NCI-H345 treated with DMSO at 0.1 percent for 48 hours (cell line): ENCODE data around the gene ZBTB34.
"Not testable (repeated sequence)": the region's sequence is repeated elsewhere in the genome, so short reads cannot be mapped to it uniquely, and the experiment has no call there.

Experiments used
- DNase-seq: peaks from one replicate; lab custom pipeline; 2025; ENCODE audit not compliant: unreplicated experiment; lab: John Stamatoyannopoulos, UW

The ZBTB34 gene

GRCh38 chr9:126860077-126860756 lies at the start of gene ZBTB34:
Gene ZBTB34, plus strand, starts transcription at chr9:126860639. Its CDS starts 18,761 bp downstream, at chr9:126879400.
- peak; percentile 12 for DNase-seq

GRCh38 chr9:126813072-126813471 lies 47.4 kb upstream of the ZBTB34 start:
- DNase-seq, result no peak

- DNase-seq, result no peak
These were observed 46.3 kb upstream of the ZBTB34 start for GRCh38 chr9:126814091-126814490.

- not testable (repeated sequence) for DNase-seq
These were observed 42.8 kb upstream of the ZBTB34 start for GRCh38 chr9:126817615-126818014.

GRCh38 chr9:126818482-126818881 lies 42.0 kb upstream of the ZBTB34 start:
- DNase-seq, result no peak

- DNase-seq, result no peak
These were observed 41.0 kb upstream of the ZBTB34 start for GRCh38 chr9:126819482-126819881.

- no peak for DNase-seq
These were observed 38.2 kb upstream of the ZBTB34 start for GRCh38 chr9:126822278-126822677.

- DNase-seq, result no peak
These were observed 37.6 kb upstream of the ZBTB34 start for GRCh38 chr9:126822873-126823272.

GRCh38 chr9:126824052-126824451 lies 36.4 kb upstream of the ZBTB34 start:
- DNase-seq, result not testable (repeated sequence)

GRCh38 chr9:126827227-126827626 lies 33.2 kb upstream of the ZBTB34 start:
- DNase-seq, result no peak

- no peak for DNase-seq
These were observed 31.4 kb upstream of the ZBTB34 start for GRCh38 chr9:126829035-126829434.

- no peak for DNase-seq
These were observed 29.6 kb upstream of the ZBTB34 start for GRCh38 chr9:126830827-126831226.

GRCh38 chr9:126832440-126832839 lies 28.0 kb upstream of the ZBTB34 start:
- no peak for DNase-seq

GRCh38 chr9:126833020-126833419 lies 27.4 kb upstream of the ZBTB34 start:
- no peak for DNase-seq

- DNase-seq, result no peak
These were observed 26.6 kb upstream of the ZBTB34 start for GRCh38 chr9:126833710-126834345.

GRCh38 chr9:126834672-126835071 lies 25.8 kb upstream of the ZBTB34 start:
- no peak for DNase-seq

GRCh38 chr9:126836216-126836615 lies 24.2 kb upstream of the ZBTB34 start:
- DNase-seq, result no peak

- no peak for DNase-seq
These were observed 22.2 kb upstream of the ZBTB34 start for GRCh38 chr9:126838055-126838811.

- no peak for DNase-seq
These were observed 21.5 kb upstream of the ZBTB34 start for GRCh38 chr9:126838895-126839294.

- no peak for DNase-seq
These were observed 21.1 kb upstream of the ZBTB34 start for GRCh38 chr9:126839301-126839700.

GRCh38 chr9:126842220-126842842 lies 18.1 kb upstream of the ZBTB34 start:
- DNase-seq, result no peak
